ENCODE results near the gene CTPS2.
"Not testable (repeated sequence)": the region's sequence is repeated elsewhere in the genome, so short reads cannot be mapped to it uniquely, and the experiment has no call there.

DNA sequence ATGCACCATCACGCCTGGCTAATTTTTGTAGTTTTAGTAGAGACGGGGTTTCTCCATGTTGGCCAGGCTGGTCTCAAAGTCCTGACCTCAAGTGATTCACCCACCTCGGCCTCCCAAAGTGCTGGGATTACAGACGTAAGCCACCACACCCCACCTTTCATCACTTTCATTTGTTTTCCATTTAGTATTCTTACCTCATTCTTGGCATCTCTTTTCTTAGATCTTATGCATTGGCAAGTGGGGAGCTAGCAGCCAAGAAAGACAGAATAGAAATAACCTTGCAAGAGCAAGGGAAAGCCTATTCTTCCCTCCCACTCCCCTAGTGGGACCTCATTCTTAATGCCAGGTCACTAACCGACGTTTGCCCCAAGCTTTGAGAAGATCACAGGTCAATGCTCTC lies 84.0 kb downstream of the CTPS2 start:
- TF ChIP-seq POLR2AphosphoS5 (IDR thresholded peaks at IDR 0.05); POLR2A (IDR thresholded peaks at IDR 0.05); EP300 (IDR thresholded peaks at IDR 0.05; ENCODE audit: low read depth): not testable (repeated sequence)
- TF ChIP-seq, protein P1, sequence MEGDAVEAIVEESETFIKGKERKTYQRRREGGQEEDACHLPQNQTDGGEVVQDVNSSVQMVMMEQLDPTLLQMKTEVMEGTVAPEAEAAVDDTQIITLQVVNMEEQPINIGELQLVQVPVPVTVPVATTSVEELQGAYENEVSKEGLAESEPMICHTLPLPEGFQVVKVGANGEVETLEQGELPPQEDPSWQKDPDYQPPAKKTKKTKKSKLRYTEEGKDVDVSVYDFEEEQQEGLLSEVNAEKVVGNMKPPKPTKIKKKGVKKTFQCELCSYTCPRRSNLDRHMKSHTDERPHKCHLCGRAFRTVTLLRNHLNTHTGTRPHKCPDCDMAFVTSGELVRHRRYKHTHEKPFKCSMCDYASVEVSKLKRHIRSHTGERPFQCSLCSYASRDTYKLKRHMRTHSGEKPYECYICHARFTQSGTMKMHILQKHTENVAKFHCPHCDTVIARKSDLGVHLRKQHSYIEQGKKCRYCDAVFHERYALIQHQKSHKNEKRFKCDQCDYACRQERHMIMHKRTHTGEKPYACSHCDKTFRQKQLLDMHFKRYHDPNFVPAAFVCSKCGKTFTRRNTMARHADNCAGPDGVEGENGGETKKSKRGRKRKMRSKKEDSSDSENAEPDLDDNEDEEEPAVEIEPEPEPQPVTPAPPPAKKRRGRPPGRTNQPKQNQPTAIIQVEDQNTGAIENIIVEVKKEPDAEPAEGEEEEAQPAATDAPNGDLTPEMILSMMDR (IDR thresholded peaks at IDR 0.05): not testable (repeated sequence)
